Endothelial cell of umbilical vein (primary cell): ENCODE results near the gene RFNG. TPM values are rescaled to one million over a fixed set of nuclear protein-coding genes. Genes with fewer than 3 reads are reported as not detected.

ENCODE experiments used
- BruUV-seq: library from RNA; stranded (reverse); fragments of 400-500 nt; replicated peaks from 2 replicates; lab custom pipeline; 2021; lab: Mats Ljungman, UMichigan
- CTCF ChIA-PET: fragments of 300-600, 350-600 bp; sonication (Branson Sonifier 250); formaldehyde crosslinking; loops from one replicate; lab custom pipeline; 2021; ENCODE audit warnings: antibody characterized with exemption, inconsistent platforms; lab: Charles Lee
- POLR2A ChIA-PET: fragments of 300-600, 350-600 bp; sonication (Branson Sonifier 250); formaldehyde crosslinking; loops from one replicate; lab custom pipeline; 2021; ENCODE audit warnings: antibody characterized with exemption, inconsistent platforms; lab: Charles Lee
- DNase-seq: peaks from one replicate; pipeline ENCODE4 v3.0.0-alpha.2; 2011; ENCODE audit warnings: low read depth, low spot score
- FAIRE-seq: peaks from 2 replicates; lab custom pipeline; 2011; peaks lifted over from hg19 to GRCh38; lab: Jason Lieb, UNC
- H2AFZ ChIP-seq: 2 replicates; pipeline ENCODE4 v1.6.0; 2012; ENCODE audit warnings: low read depth, low read length, control low read depth, inconsistent platforms
- H3K27ac ChIP-seq: 2 replicates; pipeline ENCODE4 v1.5.1; 2011; ENCODE audit warnings: low read depth, mild to moderate bottlenecking, control low read depth, low read length, moderate library complexity; ENCODE audit not compliant: insufficient read depth
- H3K27me3 ChIP-seq, 2 experiments: 2 replicates each; pipeline versions ENCODE4 v1.6.0 to v1.6.1; 2011; ENCODE audit warnings: low read length in 2 of 2, mixed read lengths in 1 of 2; ENCODE audit not compliant: control insufficient read depth in 2 of 2, insufficient read depth in 2 of 2
- H3K36me3 ChIP-seq, 2 experiments: 2 replicates in 1 of 2; 3 replicates in 1 of 2; pipeline ENCODE4 v1.5.1; 2011; ENCODE audit warnings: low read length in 2 of 2, mild to moderate bottlenecking in 1 of 2, moderate library complexity in 1 of 2; ENCODE audit not compliant: control insufficient read depth in 2 of 2, insufficient read depth in 2 of 2; ENCODE audit errors: extremely low read depth in 1 of 2
- H3K4me1 ChIP-seq: 3 replicates; pipeline ENCODE4 v1.5.1; 2011; ENCODE audit warnings: mild to moderate bottlenecking, low read length; ENCODE audit not compliant: control insufficient read depth, insufficient read depth; ENCODE audit errors: extremely low read depth
- H3K4me2 ChIP-seq: 2 replicates; pipeline ENCODE4 v1.6.1; 2011; ENCODE audit warnings: low read length, control low read depth, mixed read lengths; ENCODE audit not compliant: insufficient read depth
- H3K4me3 ChIP-seq, 3 experiments: fragments of 200-600 bp in 1 of 3; sonication (generic), shearing (Covaris generic) in 1 of 3; replicated peaks in 1 of 3; 2 replicates each; pipeline ENCODE4 v1.5.1; 2011 to 2016; ENCODE audit warnings: control low read depth in 3 of 3, low read length in 3 of 3, mild to moderate bottlenecking in 2 of 3, inconsistent platforms in 1 of 3, low read depth in 1 of 3, moderate library complexity in 1 of 3; ENCODE audit not compliant: insufficient read depth in 1 of 3
- H3K79me2 ChIP-seq: 2 replicates; pipeline ENCODE4 v1.6.0; 2012; ENCODE audit warnings: low read length, inconsistent platforms; ENCODE audit not compliant: control insufficient read depth, insufficient read depth
- H3K9ac ChIP-seq: replicated peaks from 2 replicates; pipeline ENCODE3; 2011; ENCODE audit warnings: low read length, control low read depth; ENCODE audit not compliant: insufficient read depth; ENCODE audit errors: extremely low read depth
- H3K9me1 ChIP-seq: replicated peaks from 3 replicates; pipeline ENCODE4 v1.6.0; 2011; ENCODE audit warnings: mild to moderate bottlenecking, low read length; ENCODE audit not compliant: control insufficient read depth, insufficient read depth; ENCODE audit errors: extremely low read depth
- H3K9me3 ChIP-seq: replicated peaks from 2 replicates; pipeline ENCODE4 v1.5.1; 2012; ENCODE audit warnings: low read length, inconsistent platforms; ENCODE audit not compliant: control insufficient read depth, insufficient read depth
- H4K20me1 ChIP-seq: replicated peaks from 2 replicates; pipeline ENCODE3; 2011; ENCODE audit warnings: mild to moderate bottlenecking, low read length; ENCODE audit not compliant: control insufficient read depth, insufficient read depth; ENCODE audit errors: extremely low read depth
- EZH2 ChIP-seq: IDR thresholded peaks from 2 replicates; pipeline ENCODE4 v1.6.1; 2012; ENCODE audit warnings: borderline replicate concordance, low read depth, mild to moderate bottlenecking, moderate library complexity, low read length, inconsistent platforms; ENCODE audit not compliant: severe bottlenecking
- FOS ChIP-seq: IDR thresholded peaks from 2 replicates; pipeline ENCODE4 v1.6.1; 2011; ENCODE audit warnings: mild to moderate bottlenecking, low read length, moderate library complexity, borderline replicate concordance; ENCODE audit not compliant: insufficient read depth
- GATA2 ChIP-seq: IDR thresholded peaks from 2 replicates; pipeline ENCODE4 v1.7.0; 2011; ENCODE audit warnings: low read depth, mild to moderate bottlenecking, moderate library complexity, mixed read lengths, low read length; ENCODE audit not compliant: insufficient read length, insufficient read depth
- JUN ChIP-seq: IDR thresholded peaks from 2 replicates; pipeline ENCODE4 v1.6.1; 2011; ENCODE audit warnings: borderline replicate concordance, low read depth; ENCODE audit not compliant: insufficient read length, insufficient read depth
- MYC ChIP-seq: IDR thresholded peaks from one replicate; pipeline ENCODE4 v1.6.1; 2011; ENCODE audit warnings: mild to moderate bottlenecking, low read depth, low read length
- POLR2A ChIP-seq: IDR thresholded peaks from 2 replicates; pipeline ENCODE4 v1.6.1; 2012; ENCODE audit warnings: low read depth, mild to moderate bottlenecking, control low read depth, low read length
- POLR2AphosphoS5 ChIP-seq: IDR thresholded peaks from 2 replicates; pipeline ENCODE4 v1.6.1; 2012; ENCODE audit warnings: low read depth, mild to moderate bottlenecking, control low read depth, low read length, moderate library complexity; ENCODE audit not compliant: insufficient read depth
- dilution Hi-C: fragments of 300-500 bp; cut with MboI; formaldehyde crosslinking; loops from one replicate; pipeline ENCODE4 v1.15.0; 2019; ENCODE audit warnings: low sequenced_read_pairs; ENCODE audit not compliant: extremely low pct_ligation_motif_present
- intact Hi-C: fragments of 100-400 bp; cut with micrococcal nuclease; formaldehyde crosslinking; loops from one replicate; pipeline ENCODE4 v1.10.0; 2022
- polyA plus RNA-seq, 4 experiments: library from polyadenylated mRNA; depleted of rRNA in 3 of 4; stranded (reverse) in 3 of 4; unstranded in 1 of 4; fragments of >200 nt; gene quantifications; 2 replicates each; pipeline versions ENCODE4 v1.2.1 to v1.2.3, GENCODE V29; 2011 to 2012; ENCODE audit warnings: missing spikeins in 1 of 4
- total RNA-seq: library from RNA; stranded (reverse); gene quantifications from 2 replicates; pipeline ENCODE4 v1.2.3, GENCODE V29; 2021
- TF ChIP-seq, protein P1 (sequence below), 2 donors: IDR thresholded peaks; 1 replicate in 1 of 2; 2 replicates in 1 of 2; pipeline ENCODE4 v1.5.1; 2011; ENCODE audit warnings: low read length in 2 of 2, mild to moderate bottlenecking in 2 of 2, moderate library complexity in 2 of 2, control low read depth in 1 of 2, inconsistent platforms in 1 of 2, low read depth in 1 of 2; ENCODE audit not compliant: insufficient read depth in 1 of 2; ENCODE audit errors: extremely low read depth in 1 of 2
- TF ChIP-seq, protein P2 (sequence below): IDR thresholded peaks from 2 replicates; pipeline ENCODE4 v1.6.1; 2011; ENCODE audit not compliant: insufficient read depth, insufficient read length

The RFNG gene
- total and polyA plus RNA-seq, 2 donors (not counting 3 experiments of a cell fraction or from before 2014, with no cell fraction given) = 33.7 to 40.0 TPM

DNA sequence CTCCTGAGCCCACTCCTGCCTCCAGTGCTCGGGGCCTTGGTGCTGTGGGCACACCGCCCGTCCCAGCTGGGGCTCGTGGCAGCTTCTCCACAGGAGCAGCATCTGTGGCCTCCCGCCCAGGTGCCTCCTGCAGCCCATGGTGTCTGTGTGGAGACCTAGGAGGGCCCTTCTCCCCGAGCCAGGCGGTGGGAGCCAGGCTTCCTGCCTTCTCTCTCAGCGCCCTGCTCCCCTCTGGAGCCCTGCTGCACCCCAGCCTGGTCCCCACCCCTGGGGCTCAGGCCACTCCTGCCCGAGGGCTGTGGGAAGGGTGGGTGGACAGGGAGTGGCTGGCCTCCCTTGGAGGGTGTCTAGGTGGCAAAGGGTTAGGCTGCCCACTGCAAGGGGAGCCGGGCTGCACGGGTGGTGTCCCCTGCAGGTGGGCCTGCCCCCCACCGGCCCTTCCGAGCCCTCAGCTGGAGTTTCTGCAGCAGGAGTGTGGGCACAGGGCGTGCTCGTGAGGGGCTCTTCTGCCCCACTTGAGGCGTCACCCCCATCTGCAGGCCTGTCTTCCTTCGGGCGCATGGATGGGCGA lies 39.9 kb downstream of the RFNG start:
- no peaks in the 10 kb centered on the region for H3K9me3 ChIP-seq
- no peak overlapping the region for H3K9ac ChIP-seq
- BruUV-seq = no TSS peak
- no peak overlapping the region for H3K4me3 ChIP-seq
- H3K4me1 ChIP-seq = no peaks in the 10 kb centered on the region
- DNase-seq (no peak), FAIRE-seq (no peak)
- no peaks in the 10 kb centered on the region for H3K79me2 ChIP-seq
- intact Hi-C loops = no loop called here
- H2AFZ ChIP-seq = no peak overlapping the region
- TF ChIP-seq, protein P1, sequence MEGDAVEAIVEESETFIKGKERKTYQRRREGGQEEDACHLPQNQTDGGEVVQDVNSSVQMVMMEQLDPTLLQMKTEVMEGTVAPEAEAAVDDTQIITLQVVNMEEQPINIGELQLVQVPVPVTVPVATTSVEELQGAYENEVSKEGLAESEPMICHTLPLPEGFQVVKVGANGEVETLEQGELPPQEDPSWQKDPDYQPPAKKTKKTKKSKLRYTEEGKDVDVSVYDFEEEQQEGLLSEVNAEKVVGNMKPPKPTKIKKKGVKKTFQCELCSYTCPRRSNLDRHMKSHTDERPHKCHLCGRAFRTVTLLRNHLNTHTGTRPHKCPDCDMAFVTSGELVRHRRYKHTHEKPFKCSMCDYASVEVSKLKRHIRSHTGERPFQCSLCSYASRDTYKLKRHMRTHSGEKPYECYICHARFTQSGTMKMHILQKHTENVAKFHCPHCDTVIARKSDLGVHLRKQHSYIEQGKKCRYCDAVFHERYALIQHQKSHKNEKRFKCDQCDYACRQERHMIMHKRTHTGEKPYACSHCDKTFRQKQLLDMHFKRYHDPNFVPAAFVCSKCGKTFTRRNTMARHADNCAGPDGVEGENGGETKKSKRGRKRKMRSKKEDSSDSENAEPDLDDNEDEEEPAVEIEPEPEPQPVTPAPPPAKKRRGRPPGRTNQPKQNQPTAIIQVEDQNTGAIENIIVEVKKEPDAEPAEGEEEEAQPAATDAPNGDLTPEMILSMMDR (IDR thresholded peaks at IDR 0.05; ENCODE audit: extremely low read depth in 1 of 2, insufficient read depth in 1 of 2, low read depth in 1 of 2, low read length in 2 of 2) = no peak
- TF ChIP-seq GATA2 (no peak), MYC (no peak), FOS (no peak), EZH2 (no peak), POLR2AphosphoS5 (no peak), POLR2A (no peak), JUN (no peak)
- TF ChIP-seq, protein P2, sequence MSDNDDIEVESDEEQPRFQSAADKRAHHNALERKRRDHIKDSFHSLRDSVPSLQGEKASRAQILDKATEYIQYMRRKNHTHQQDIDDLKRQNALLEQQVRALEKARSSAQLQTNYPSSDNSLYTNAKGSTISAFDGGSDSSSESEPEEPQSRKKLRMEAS = no peak
- ChIA-PET POLR2A (no interaction called here), CTCF (interaction anchor here (0.7 kb wide), 1 partner anchor 8 kb away, joined by 5 read pairs; no protein-coding TSS in a partner anchor)
- no peaks in the 10 kb centered on the region for H3K27me3 ChIP-seq
- H4K20me1 ChIP-seq = no peaks in the 10 kb centered on the region
- no peaks in the 10 kb centered on the region for H3K36me3 ChIP-seq
- H3K27ac ChIP-seq = no peak overlapping the region
- dilution Hi-C loops = no loop called here
- H3K9me1 ChIP-seq = no peaks in the 10 kb centered on the region
- no peak overlapping the region for H3K4me2 ChIP-seq
